ENCODE results near the gene IGFBP2. TPM values are rescaled to one million over a fixed set of nuclear protein-coding genes. Genes with fewer than 3 reads are reported as not detected.
A peak's percentile ranks its signal among the peaks of the same experiment; 100 is the strongest.

Gene IGFBP2
- total RNA-seq, 1 experiment from 2014 or later, result not detected

GRCh38 chr2:216660496-216660895, 27.3 kb downstream of the IGFBP2 start:
- Histone ChIP-seq H3K36me3 (ENCODE audit: insufficient read depth, low read length) (no peaks in the 10 kb centered on the region), H3K9me3 (ENCODE audit: low read length) (no peaks in the 10 kb centered on the region), H2AFZ (ENCODE audit: low read length) (no peak overlapping the region), H3K9me2 (replicated peaks; ENCODE audit: insufficient read depth, low read length) (no peaks in the 10 kb centered on the region), H3K27me3 (ENCODE audit: low read length) (no peaks in the 10 kb centered on the region), H3K4me2 (ENCODE audit: low read depth, low read length, poor library complexity, severe bottlenecking) (no peak overlapping the region), H3K27ac (ENCODE audit: low read length) (no peak overlapping the region), H3K79me2 (ENCODE audit: low read length) (no peaks in the 10 kb centered on the region), H3K4me3 (ENCODE audit: low read length) (no peak overlapping the region), H4K20me1 (ENCODE audit: insufficient read depth, low read depth, low read length) (no peaks in the 10 kb centered on the region), H3K4me1 (ENCODE audit: low read length) (peaks cover 6% of the 10 kb centered on the region), H3K9ac (ENCODE audit: low read length) (no peak overlapping the region)
- no peak for DNase-seq

- Histone ChIP-seq H3K4me2 (ENCODE audit: low read depth, low read length, poor library complexity, severe bottlenecking) (no peak overlapping the region), H3K9me3 (ENCODE audit: low read length) (no peaks in the 10 kb centered on the region), H4K20me1 (ENCODE audit: insufficient read depth, low read depth, low read length) (no peaks in the 10 kb centered on the region), H3K4me1 (ENCODE audit: low read length) (peaks cover 6% of the 10 kb centered on the region), H3K79me2 (ENCODE audit: low read length) (no peaks in the 10 kb centered on the region), H2AFZ (ENCODE audit: low read length) (no peak overlapping the region), H3K27me3 (ENCODE audit: low read length) (no peaks in the 10 kb centered on the region), H3K9ac (ENCODE audit: low read length) (no peak overlapping the region), H3K27ac (ENCODE audit: low read length) (no peak overlapping the region), H3K4me3 (ENCODE audit: low read length) (no peak overlapping the region), H3K36me3 (ENCODE audit: insufficient read depth, low read length) (no peaks in the 10 kb centered on the region), H3K9me2 (replicated peaks; ENCODE audit: insufficient read depth, low read length) (no peaks in the 10 kb centered on the region)
- no peak for DNase-seq
Measured at GRCh38 chr2:216661051-216661450, 27.8 kb downstream of the IGFBP2 start.

GRCh38 chr2:216661639-216662375, 28.6 kb downstream of the IGFBP2 start:
- H3K4me2 ChIP-seq (ENCODE audit: low read depth, low read length, poor library complexity, severe bottlenecking), result no peak overlapping the region
- H4K20me1 ChIP-seq (ENCODE audit: insufficient read depth, low read depth, low read length), result no peaks in the 10 kb centered on the region
- no peaks in the 10 kb centered on the region for H3K36me3 ChIP-seq (ENCODE audit: insufficient read depth, low read length)
- no peaks in the 10 kb centered on the region for H3K79me2 ChIP-seq (ENCODE audit: low read length)
- no peaks in the 10 kb centered on the region for H3K9me3 ChIP-seq (ENCODE audit: low read length)
- H2AFZ ChIP-seq (ENCODE audit: low read length), result no peak overlapping the region
- no peak overlapping the region for H3K9ac ChIP-seq (ENCODE audit: low read length)
- DNase-seq, result peak; percentile 48
- H3K27ac ChIP-seq (ENCODE audit: low read length), result no peak overlapping the region
- H3K4me3 ChIP-seq (ENCODE audit: low read length), result no peak overlapping the region
- H3K27me3 ChIP-seq (ENCODE audit: low read length), result no peaks in the 10 kb centered on the region
- peaks cover 6% of the 10 kb centered on the region for H3K4me1 ChIP-seq (ENCODE audit: low read length)
- H3K9me2 ChIP-seq (replicated peaks; ENCODE audit: insufficient read depth, low read length), result no peaks in the 10 kb centered on the region

- no peak overlapping the region for H3K4me2 ChIP-seq (ENCODE audit: low read depth, low read length, poor library complexity, severe bottlenecking)
- no peak for DNase-seq
- no peak overlapping the region for H3K4me3 ChIP-seq (ENCODE audit: low read length)
- no peak overlapping the region for H3K9ac ChIP-seq (ENCODE audit: low read length)
- H3K9me3 ChIP-seq (ENCODE audit: low read length), result no peaks in the 10 kb centered on the region
- H2AFZ ChIP-seq (ENCODE audit: low read length), result no peak overlapping the region
- H3K27me3 ChIP-seq (ENCODE audit: low read length), result no peaks in the 10 kb centered on the region
- H3K79me2 ChIP-seq (ENCODE audit: low read length), result no peaks in the 10 kb centered on the region
- no peaks in the 10 kb centered on the region for H3K36me3 ChIP-seq (ENCODE audit: insufficient read depth, low read length)
- peaks cover 6% of the 10 kb centered on the region for H3K4me1 ChIP-seq (ENCODE audit: low read length)
- no peak overlapping the region for H3K27ac ChIP-seq (ENCODE audit: low read length)
- no peaks in the 10 kb centered on the region for H4K20me1 ChIP-seq (ENCODE audit: insufficient read depth, low read depth, low read length)
- H3K9me2 ChIP-seq (replicated peaks; ENCODE audit: insufficient read depth, low read length), result no peaks in the 10 kb centered on the region
Measured at GRCh38 chr2:216663106-216663505, 29.9 kb downstream of the IGFBP2 start.

GRCh38 chr2:216663846-216664245, 30.6 kb downstream of the IGFBP2 start:
- Histone ChIP-seq H4K20me1 (ENCODE audit: insufficient read depth, low read depth, low read length) (no peaks in the 10 kb centered on the region), H3K4me3 (ENCODE audit: low read length) (no peak overlapping the region), H3K36me3 (ENCODE audit: insufficient read depth, low read length) (no peaks in the 10 kb centered on the region), H3K9me2 (replicated peaks; ENCODE audit: insufficient read depth, low read length) (no peaks in the 10 kb centered on the region), H3K27me3 (ENCODE audit: low read length) (no peaks in the 10 kb centered on the region), H3K9ac (ENCODE audit: low read length) (no peak overlapping the region), H3K27ac (ENCODE audit: low read length) (no peak overlapping the region), H3K4me2 (ENCODE audit: low read depth, low read length, poor library complexity, severe bottlenecking) (no peak overlapping the region), H3K4me1 (ENCODE audit: low read length) (peaks cover 6% of the 10 kb centered on the region), H3K79me2 (ENCODE audit: low read length) (no peaks in the 10 kb centered on the region), H3K9me3 (ENCODE audit: low read length) (no peaks in the 10 kb centered on the region), H2AFZ (ENCODE audit: low read length) (no peak overlapping the region)
- DNase-seq, result no peak

GRCh38 chr2:216664593-216665034, 31.4 kb downstream of the IGFBP2 start:
- Histone ChIP-seq H3K4me2 (ENCODE audit: low read depth, low read length, poor library complexity, severe bottlenecking) (no peak overlapping the region), H3K27me3 (ENCODE audit: low read length) (no peaks in the 10 kb centered on the region), H3K9me3 (ENCODE audit: low read length) (no peaks in the 10 kb centered on the region), H3K4me1 (ENCODE audit: low read length) (peaks cover 6% of the 10 kb centered on the region), H4K20me1 (ENCODE audit: insufficient read depth, low read depth, low read length) (no peaks in the 10 kb centered on the region), H3K36me3 (ENCODE audit: insufficient read depth, low read length) (no peaks in the 10 kb centered on the region), H2AFZ (ENCODE audit: low read length) (no peak overlapping the region), H3K9me2 (replicated peaks; ENCODE audit: insufficient read depth, low read length) (no peaks in the 10 kb centered on the region), H3K79me2 (ENCODE audit: low read length) (no peaks in the 10 kb centered on the region), H3K9ac (ENCODE audit: low read length) (no peak overlapping the region), H3K27ac (ENCODE audit: low read length) (no peak overlapping the region), H3K4me3 (ENCODE audit: low read length) (no peak overlapping the region)
- DNase-seq, result no peak

- no peaks in the 10 kb centered on the region for H3K79me2 ChIP-seq (ENCODE audit: low read length)
- H3K9me3 ChIP-seq (ENCODE audit: low read length), result no peaks in the 10 kb centered on the region
- no peaks in the 10 kb centered on the region for H4K20me1 ChIP-seq (ENCODE audit: insufficient read depth, low read depth, low read length)
- H3K4me3 ChIP-seq (ENCODE audit: low read length), result no peak overlapping the region
- H3K9me2 ChIP-seq (replicated peaks; ENCODE audit: insufficient read depth, low read length), result no peaks in the 10 kb centered on the region
- no peak overlapping the region for H3K9ac ChIP-seq (ENCODE audit: low read length)
- DNase-seq, result no peak
- no peaks in the 10 kb centered on the region for H3K36me3 ChIP-seq (ENCODE audit: insufficient read depth, low read length)
- no peak overlapping the region for H3K27ac ChIP-seq (ENCODE audit: low read length)
- H3K4me1 ChIP-seq (ENCODE audit: low read length), result peaks cover 6% of the 10 kb centered on the region
- no peak overlapping the region for H3K4me2 ChIP-seq (ENCODE audit: low read depth, low read length, poor library complexity, severe bottlenecking)
- H2AFZ ChIP-seq (ENCODE audit: low read length), result no peak overlapping the region
- H3K27me3 ChIP-seq (ENCODE audit: low read length), result no peaks in the 10 kb centered on the region
Measured at GRCh38 chr2:216665242-216665641, 32.0 kb downstream of the IGFBP2 start.

- Histone ChIP-seq H3K4me3 (ENCODE audit: low read length) (no peak overlapping the region), H3K9me3 (ENCODE audit: low read length) (no peaks in the 10 kb centered on the region), H4K20me1 (ENCODE audit: insufficient read depth, low read depth, low read length) (no peaks in the 10 kb centered on the region), H3K4me1 (ENCODE audit: low read length) (peaks cover 6% of the 10 kb centered on the region), H3K36me3 (ENCODE audit: insufficient read depth, low read length) (no peaks in the 10 kb centered on the region), H3K9me2 (replicated peaks; ENCODE audit: insufficient read depth, low read length) (no peaks in the 10 kb centered on the region), H3K27ac (ENCODE audit: low read length) (no peak overlapping the region), H3K27me3 (ENCODE audit: low read length) (no peaks in the 10 kb centered on the region), H3K4me2 (ENCODE audit: low read depth, low read length, poor library complexity, severe bottlenecking) (no peak overlapping the region), H3K9ac (ENCODE audit: low read length) (no peak overlapping the region), H3K79me2 (ENCODE audit: low read length) (no peaks in the 10 kb centered on the region), H2AFZ (ENCODE audit: low read length) (no peak overlapping the region)
- DNase-seq, result no peak
Measured at GRCh38 chr2:216665717-216666116, 32.5 kb downstream of the IGFBP2 start.

All from Karpas-422 (cell line).